Suppressor macrophage treated with lipopolysaccharide for 1 hour (primary cell): ENCODE results near the gene DOK5.
A peak's percentile ranks its signal among the peaks of the same experiment; 100 is the strongest.
"Not testable (repeated sequence)": the region's sequence is repeated elsewhere in the genome, so short reads cannot be mapped to it uniquely, and the experiment has no call there.

Source experiments
- DNase-seq, 3 donors: peaks; one replicate each; pipeline ENCODE4 v3.0.0-alpha.2; 2020 to 2022

Gene DOK5

DNA sequence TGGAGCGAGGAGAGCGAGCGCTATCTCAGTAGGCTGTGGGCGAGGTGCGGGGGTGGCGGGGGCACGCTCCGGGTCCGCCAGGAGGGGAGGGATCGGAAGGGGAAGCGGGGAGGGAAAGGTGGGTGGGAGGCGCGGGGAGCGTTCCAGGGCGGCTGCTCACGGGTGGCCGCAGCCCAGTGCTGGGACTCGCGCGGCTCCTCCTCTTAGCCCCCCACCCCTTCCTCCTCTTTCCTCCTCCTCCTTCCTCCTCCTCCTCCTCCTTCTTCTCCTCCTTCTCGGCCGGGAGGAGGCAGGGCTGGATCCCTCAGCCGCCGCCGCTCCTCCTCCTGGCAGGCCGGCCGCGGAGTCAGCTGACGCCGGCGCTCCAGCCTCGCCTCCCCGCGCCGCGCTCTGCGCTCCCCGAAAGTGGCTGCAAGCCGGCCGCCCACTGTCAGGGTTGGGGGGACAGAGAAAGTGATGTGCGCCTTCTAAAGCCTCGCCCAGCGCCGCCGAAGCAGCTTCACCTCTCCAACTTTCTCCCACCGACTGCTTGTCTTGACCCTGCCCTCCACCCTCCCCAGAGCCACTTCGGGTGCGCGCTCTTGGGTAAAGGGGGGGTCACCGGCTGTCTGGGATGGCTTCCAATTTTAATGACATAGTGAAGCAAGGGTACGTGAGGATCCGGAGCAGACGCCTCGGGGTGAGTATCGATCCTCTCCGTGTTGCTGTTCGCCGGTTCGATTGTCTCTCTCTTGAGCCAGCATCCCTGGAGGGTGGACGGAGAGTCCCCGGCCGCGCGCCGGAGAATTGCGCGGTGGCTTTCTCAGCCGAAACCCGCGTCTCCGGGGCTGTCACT is at the start of gene DOK5:
Gene DOK5 (plus strand): TSS at position 260 of the 835 bp plus-strand sequence. CDS start 354 bp downstream, at position 614.
- peak in 1 of 3 donors; percentile 9 for DNase-seq

DNA sequence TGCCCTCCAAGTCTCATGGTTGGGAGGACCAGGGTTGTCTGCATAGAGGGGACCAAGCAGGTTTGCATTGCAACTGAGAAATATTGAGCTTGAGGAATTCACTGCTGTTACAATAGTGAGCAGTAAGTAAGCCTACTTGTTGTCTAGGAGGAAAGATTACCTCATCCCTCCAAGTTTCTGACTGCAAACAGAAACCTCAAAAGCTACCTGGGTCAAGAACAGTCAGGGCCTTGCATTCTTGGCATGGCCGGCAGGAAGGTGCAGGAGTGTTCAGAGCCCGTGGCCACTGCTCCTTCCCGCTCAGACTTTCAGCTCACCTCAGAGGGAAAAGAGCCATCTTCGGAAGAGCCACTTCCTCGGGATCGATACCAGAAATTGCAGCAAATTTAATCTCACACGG is 46.0 kb upstream of the DOK5 start:
- no peak for DNase-seq

DNA sequence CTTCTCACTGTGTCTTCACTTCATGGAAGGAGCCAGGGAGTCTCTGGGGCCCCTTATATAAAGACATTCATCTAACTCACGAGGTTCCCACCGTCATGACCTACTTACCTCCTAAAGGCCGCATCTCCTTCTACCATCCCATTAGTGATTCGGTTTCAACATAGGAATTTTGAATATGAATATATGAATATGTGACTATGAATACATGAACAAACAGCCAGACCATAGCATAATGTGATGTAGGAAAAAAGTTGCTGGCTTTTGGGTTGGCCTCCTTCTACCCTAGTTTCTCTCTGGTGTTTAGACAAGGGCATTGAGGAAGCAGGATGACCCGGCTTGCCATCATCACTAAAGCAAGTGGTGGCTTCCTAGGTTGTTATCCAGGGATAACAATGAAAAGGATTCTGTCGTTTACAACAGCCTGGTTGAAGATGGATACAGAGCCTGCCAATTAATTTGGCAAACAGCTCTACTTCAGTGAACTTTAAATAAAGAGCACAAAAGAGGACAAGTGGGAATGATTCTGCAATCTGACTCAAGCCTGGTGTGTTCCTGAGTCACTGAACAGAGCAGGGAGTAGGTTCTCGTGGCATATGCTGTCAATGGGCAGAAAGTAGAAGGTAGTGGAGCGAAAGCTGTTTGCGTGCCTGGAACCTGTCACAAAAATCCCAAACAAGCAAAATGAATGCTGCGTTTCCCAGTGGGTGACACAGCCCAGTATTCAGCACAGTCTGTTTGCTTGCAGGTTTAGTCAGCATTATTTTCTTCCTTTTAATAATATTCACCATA is 44.0 kb upstream of the DOK5 start:
- no peak for DNase-seq

GRCh38 chr20:54432966-54433365 is 42.4 kb upstream of the DOK5 start:
- DNase-seq: no peak

DNA sequence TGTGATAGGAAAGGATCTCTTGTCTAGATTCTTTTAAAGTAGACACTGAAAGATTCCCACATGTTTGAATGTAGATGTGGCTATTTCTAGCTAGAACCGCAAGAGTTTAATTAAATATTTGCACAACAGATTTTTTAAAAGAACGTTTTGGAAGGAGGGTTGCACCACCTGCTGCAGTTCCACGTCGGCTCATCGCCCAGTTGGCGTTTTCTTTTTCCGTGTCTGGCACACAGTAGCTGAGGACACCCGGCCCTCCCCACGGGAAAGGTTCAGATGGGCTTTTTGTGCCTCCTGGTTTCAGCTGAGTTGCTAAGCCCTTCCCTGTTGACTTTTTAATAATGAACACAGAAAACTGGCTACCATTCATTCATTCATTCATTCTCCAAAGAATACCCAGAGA is 41.8 kb upstream of the DOK5 start:
- DNase-seq: no peak

- no peak for DNase-seq
These were observed 41.2 kb upstream of the DOK5 start for GRCh38 chr20:54434196-54434595.

DNA sequence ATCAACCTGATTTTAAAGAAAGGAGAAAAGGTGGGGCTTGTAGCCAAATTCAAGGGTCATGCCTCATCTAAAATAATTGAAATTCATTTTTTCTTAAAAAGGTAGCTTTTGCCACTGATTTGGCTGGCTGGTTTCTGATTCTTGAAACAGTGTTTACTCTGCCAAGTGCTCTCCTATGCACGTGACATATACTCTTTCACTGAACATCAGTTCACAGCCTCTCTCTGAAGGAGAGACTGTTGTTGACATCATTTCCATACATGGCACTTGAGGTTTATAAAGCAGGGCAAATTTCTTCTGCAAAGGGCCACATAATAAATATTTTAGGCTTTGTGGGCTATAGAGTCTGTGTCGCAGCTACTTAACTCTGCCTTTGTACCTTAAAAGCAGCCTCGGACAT is 40.4 kb upstream of the DOK5 start:
- no peak for DNase-seq

DNA sequence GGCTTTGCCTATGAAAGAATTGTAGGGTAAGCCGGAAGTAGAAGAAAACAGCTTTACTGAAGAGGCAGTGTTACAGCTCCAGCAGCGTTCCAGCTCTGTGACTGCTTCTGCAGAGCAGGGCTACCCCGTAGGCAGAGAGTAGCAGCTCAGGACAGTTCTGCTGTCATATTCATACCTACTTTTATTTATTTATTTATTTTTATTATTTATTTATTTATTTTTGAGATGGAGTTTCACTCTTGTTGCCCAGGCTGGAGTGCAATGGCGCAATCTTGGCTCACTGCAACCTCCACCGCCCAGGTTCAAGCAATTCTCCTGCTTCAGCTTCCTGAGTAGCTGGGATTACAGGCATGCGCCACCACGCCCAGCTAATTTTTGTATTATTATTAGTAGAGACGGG is 39.0 kb upstream of the DOK5 start:
- not testable (repeated sequence) for DNase-seq

DNA sequence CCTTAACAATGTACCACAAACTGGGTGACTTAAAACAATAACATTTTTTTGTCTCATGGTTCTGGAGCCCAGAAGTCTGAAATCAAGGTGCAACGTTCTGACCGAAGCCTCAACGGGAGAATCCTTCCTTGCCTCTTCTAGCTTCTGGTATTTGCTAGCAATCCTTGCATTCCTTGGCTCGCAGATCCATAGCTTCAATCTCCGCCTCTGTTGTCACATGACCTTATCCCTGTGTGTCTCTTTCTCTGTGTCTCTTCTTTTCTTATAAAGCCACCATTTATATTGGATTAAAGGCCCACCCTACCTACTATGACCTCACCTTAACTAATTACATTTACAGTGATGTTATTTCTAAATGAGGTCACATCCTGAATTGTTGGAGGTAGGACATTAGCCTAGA is 37.2 kb upstream of the DOK5 start:
- no peak for DNase-seq

DNA sequence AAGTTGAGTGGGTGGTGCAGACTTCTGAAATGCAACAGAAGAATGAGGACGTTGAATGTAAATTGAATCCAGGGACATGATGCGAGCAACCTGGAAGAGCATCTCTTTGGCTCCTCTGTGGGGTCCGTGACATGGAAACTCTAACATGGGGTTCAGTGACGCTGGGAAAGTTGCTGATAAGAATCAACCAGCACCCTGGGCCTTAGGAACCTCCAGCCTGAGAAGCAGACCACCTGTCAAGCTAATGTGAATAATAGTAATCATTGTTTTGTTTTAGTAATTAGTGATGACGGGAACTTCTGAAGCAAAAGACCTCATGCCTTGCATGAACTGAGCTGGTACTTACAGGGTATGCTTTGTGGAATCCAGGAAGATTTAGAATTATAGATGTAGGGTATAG is 25.2 kb upstream of the DOK5 start:
- no peak for DNase-seq

DNA sequence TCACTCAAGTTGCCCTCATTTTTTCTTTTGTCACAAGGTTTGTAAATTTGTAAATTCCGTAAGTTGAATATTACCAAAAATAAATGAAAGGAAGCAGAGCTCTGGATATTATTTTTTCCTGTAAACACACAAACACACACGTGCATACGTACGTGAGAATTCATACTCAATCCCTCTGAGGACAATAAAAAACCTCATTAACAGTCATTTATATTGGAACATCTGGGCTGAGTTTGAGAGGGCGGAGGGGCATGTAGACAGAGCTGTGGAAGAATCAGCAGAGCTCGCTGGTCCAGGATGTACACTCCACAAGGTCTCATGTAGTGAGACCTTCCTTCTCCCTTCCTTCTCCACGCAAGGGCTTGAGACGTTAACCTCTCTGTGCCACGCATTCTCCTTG is 24.2 kb upstream of the DOK5 start:
- no peak for DNase-seq

GRCh38 chr20:54452277-54452676 is 23.1 kb upstream of the DOK5 start:
- DNase-seq: no peak

- DNase-seq: no peak
These were observed 20.4 kb upstream of the DOK5 start for GRCh38 chr20:54454982-54455381.

DNA sequence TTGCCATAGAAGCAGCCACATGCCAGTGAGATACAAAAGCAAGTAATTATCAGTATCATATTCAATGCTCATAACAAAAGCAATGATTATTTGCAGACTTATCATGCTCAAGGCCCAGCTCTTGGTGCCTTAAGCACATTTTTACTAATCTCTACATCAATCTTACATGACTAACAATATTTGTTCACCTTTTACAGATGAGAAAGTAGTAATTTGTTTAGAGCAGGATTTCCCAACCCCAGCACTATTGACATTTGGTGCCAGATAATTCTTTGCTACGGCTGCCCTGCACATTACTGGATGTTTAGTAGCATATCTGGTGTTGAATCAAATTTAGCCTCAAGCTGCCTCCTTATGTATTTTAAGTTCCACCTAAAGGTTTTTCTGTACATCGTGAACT is 19.0 kb upstream of the DOK5 start:
- no peak for DNase-seq

- DNase-seq: no peak
These were observed 18.4 kb upstream of the DOK5 start for GRCh38 chr20:54456961-54457360.

- DNase-seq: no peak
These were observed 17.2 kb upstream of the DOK5 start for GRCh38 chr20:54458219-54458618.

- DNase-seq: no peak
These were observed 16.1 kb upstream of the DOK5 start for GRCh38 chr20:54459279-54459678.

- DNase-seq: no peak
These were observed 11.4 kb upstream of the DOK5 start for GRCh38 chr20:54464003-54464402.

GRCh38 chr20:54466127-54466526 is 9.3 kb upstream of the DOK5 start:
- DNase-seq: no peak

DNA sequence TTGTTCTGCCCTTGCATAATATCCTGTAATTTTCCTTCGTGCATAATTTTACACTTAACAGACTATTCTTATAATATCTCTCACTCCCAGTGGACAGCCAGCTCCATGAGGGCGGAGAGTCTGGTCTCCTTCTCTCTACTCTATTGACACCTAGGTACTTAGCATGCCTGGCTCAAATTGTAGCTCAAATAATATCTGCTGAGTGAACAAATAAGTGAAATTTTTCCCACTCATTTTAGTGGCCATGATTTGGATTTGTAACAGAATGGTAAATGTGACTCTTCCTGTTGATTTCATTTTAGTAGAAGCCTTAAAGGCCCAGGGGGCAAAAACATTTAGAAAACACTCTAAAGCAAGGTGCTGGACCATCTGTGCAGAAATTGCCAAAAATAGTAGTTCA is 7.8 kb upstream of the DOK5 start:
- no peak for DNase-seq

DNA sequence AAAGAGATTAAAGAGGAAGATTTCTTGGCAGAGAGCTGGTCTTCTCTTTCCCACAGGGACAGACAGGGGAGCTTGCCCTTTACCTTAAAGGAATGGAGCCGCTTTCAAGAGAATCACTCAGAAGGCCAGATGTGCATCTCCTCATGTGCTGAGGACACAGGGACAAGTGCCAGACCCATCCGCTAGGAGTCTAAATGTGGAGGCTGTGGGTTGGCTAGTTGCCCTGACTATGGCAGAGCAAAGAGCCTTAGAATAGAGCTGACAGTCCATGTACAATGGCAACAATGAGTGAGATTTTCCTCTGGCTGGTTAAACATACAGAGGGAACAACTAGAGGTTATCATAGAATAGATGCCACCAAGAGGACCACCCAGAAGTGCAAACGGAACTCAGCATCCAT is 7.3 kb upstream of the DOK5 start:
- no peak for DNase-seq

DNA sequence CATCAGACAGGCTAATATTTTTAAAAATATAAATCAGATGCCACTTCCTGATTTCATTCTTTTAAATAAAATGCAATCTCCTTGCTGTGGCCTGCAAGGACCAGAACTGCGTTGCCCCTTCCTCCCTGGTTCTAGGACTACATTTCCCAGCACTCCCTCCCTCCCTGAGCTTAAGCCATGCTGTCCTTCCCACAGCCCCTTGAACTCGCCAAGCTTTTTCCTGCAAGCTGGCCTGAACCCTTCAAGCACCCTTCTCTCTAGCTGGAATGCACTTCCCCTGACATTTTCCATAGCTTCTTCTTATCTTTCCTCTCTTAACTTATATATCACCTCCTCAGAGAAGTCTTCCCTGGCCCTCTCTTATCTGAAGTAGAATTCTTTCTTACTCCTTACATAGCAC is 6.1 kb upstream of the DOK5 start:
- DNase-seq: no peak

DNA sequence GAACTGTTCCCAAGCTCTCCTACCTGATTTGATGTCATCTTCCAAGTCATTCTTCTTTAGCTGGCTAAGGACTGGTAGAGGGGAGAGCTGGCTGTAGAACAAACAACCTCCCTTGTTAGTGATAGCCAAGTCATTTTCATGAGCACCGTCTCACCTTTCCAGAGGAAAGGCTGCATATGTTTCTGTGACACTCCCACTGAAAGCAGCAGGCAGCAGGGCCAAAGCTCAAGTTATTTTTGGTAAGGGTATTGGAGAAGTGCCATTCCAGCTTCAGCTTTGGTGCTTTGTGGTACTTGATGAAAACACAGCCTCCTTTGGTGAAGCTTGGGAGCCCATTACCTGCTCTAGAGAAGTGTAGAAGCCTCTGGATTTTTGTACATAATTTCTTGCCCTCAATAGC is 5.4 kb upstream of the DOK5 start:
- DNase-seq: no peak

DNA sequence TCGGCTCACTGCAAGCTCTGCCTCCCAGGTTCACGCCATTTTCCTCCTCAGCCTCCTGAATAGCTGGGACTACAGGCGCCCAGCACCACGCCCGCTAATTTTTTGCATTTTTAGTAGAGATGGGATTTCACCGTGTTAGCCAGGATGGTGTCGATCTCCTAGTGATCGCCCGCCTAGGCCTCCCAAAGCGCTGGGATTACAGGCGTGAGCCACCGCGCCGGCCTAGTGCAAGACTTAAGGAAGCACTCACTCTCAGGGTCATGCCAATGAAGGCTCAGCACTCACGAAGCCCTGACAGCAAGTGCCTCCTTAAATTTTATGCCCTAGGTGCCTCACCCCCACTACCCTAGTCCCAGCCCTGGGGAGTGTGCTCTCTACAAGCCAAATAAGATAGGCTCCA is 4.7 kb upstream of the DOK5 start:
- no peak for DNase-seq
